A549 (cell line): ENCODE measurements around the gene FAM20A. TPM values are rescaled to one million over a fixed set of nuclear protein-coding genes. Genes with fewer than 3 reads are reported as not detected.

Source experiments
- ATAC-seq, 2 experiments: fragments of 200-7000 bp in 1 of 2; fragments of >200 bp in 1 of 2; cut with Nextera tagmentation in 1 of 2; cut with Tn5 transposase in 1 of 2; 3 replicates each; pipeline versions ENCODE4 v1.8.0 to v1.9.1; 2018 to 2020; ENCODE audit warnings: mild to moderate bottlenecking in 1 of 2, moderate library complexity in 1 of 2
- CTCF ChIA-PET: fragments of 300-600 bp; sonication (Branson Sonifier 250); formaldehyde crosslinking; extraction: SDS; loops from one replicate; lab custom pipeline; 2021; ENCODE audit warnings: antibody characterized with exemption, inconsistent platforms; lab: Yijun Ruan, JAX
- POLR2A ChIA-PET: fragments of 350-600 bp; formaldehyde crosslinking; extraction: SDS; loops from one replicate; lab custom pipeline; 2021; ENCODE audit warnings: antibody characterized with exemption, inconsistent platforms; lab: Yijun Ruan, JAX
- DNase-seq, 2 experiments: peaks; one replicate each; pipeline versions ENCODE4 v3.0.0 to v3.0.0-alpha.2; 2011 to 2016; ENCODE audit warnings: low read depth in 1 of 2, low spot score in 1 of 2
- FAIRE-seq: peaks from 2 replicates; lab custom pipeline; 2011; peaks lifted over from hg19 to GRCh38; lab: Jason Lieb, UNC
- H3K27ac ChIP-seq, 2 experiments: fragments of >200 bp; sonication (Bioruptor Twin); formaldehyde crosslinking; 3 replicates each; pipeline ENCODE4 v1.5.1; 2016 to 2017
- H3K4me1 ChIP-seq: fragments of >200 bp; sonication (Bioruptor Twin); formaldehyde crosslinking; 3 replicates; pipeline ENCODE4 v1.6.1; 2016
- H3K4me2 ChIP-seq: fragments of >200 bp; sonication (Bioruptor Twin); formaldehyde crosslinking; 3 replicates; pipeline ENCODE4 v1.6.1; 2016
- H3K4me3 ChIP-seq: fragments of >200 bp; sonication (Bioruptor Twin); formaldehyde crosslinking; 3 replicates; pipeline ENCODE4 v1.5.1; 2016
- H3K9me3 ChIP-seq: fragments of >200 bp; sonication (Bioruptor Twin); formaldehyde crosslinking; 3 replicates; pipeline ENCODE4 v1.6.1; 2016
- BHLHE40 ChIP-seq: IDR thresholded peaks from 2 replicates; pipeline ENCODE4 v1.6.1; 2012; ENCODE audit warnings: low read depth, low read length, inconsistent platforms
- CEBPB ChIP-seq, 2 experiments: fragments of >200 bp in 1 of 2; sonication (Bioruptor Twin) in 1 of 2; formaldehyde crosslinking in 1 of 2; IDR thresholded peaks; 2 replicates each; pipeline ENCODE4 v1.6.1; 2012 to 2016
- CHD2 ChIP-seq: fragments of 150-350 bp; IDR thresholded peaks from 2 replicates; pipeline ENCODE4 v1.6.1; 2014; ENCODE audit warnings: low read length; ENCODE audit not compliant: partially characterized antibody
- CHD4 ChIP-seq: fragments of 200-600 bp; sonication (generic); IDR thresholded peaks from 2 replicates; pipeline ENCODE4 v1.6.1; 2016; ENCODE audit warnings: antibody characterized with exemption, mild to moderate bottlenecking, borderline replicate concordance
- ESRRA ChIP-seq: fragments of 150-350 bp; IDR thresholded peaks from 2 replicates; pipeline ENCODE4 v1.6.1; 2014; ENCODE audit warnings: mild to moderate bottlenecking, low read length, borderline replicate concordance
- FOSL2 ChIP-seq, 2 experiments: fragments of 450-650 bp in 1 of 2; fragments of >200 bp in 1 of 2; sonication (Bioruptor Twin) in 1 of 2; formaldehyde crosslinking; IDR thresholded peaks; 2 replicates each; pipeline versions ENCODE4 v1.5.0 to v1.6.1; 2016 to 2020; ENCODE audit warnings: mild to moderate bottlenecking in 1 of 2, moderate library complexity in 1 of 2
- HOXA7 ChIP-seq: fragments of 250-450 bp; sonication (Bioruptor Pico); IDR thresholded peaks from 2 replicates; pipeline ENCODE4 v1.5.0; 2020; ENCODE audit warnings: mild to moderate bottlenecking, moderate library complexity
- HOXB13 ChIP-seq: fragments of 250-450 bp; sonication (Bioruptor Pico); IDR thresholded peaks from 2 replicates; pipeline ENCODE4 v1.5.0; 2020; ENCODE audit warnings: low read depth, mild to moderate bottlenecking, moderate library complexity
- JUN ChIP-seq, 2 experiments: fragments of >200 bp; sonication (Bioruptor Twin); formaldehyde crosslinking; IDR thresholded peaks; 2 replicates in 1 of 2; 3 replicates in 1 of 2; pipeline ENCODE4 v1.6.1; 2016 to 2017
- NFE2L2 ChIP-seq: fragments of 150-350 bp; conservative IDR thresholded peaks from 2 replicates; pipeline ENCODE4 v1.6.1; 2014; ENCODE audit warnings: low read length
- NPAS2 ChIP-seq: fragments of 250-450 bp; sonication (Bioruptor Pico); IDR thresholded peaks from 2 replicates; pipeline ENCODE4 v1.8.0; 2022; ENCODE audit warnings: mild to moderate bottlenecking, moderate library complexity, borderline replicate concordance
- PBX3 ChIP-seq: IDR thresholded peaks from 2 replicates; pipeline ENCODE4 v1.6.1; 2012
- POLR2AphosphoS2 ChIP-seq: conservative IDR thresholded peaks from 2 replicates; pipeline ENCODE4 v1.6.1; 2012; ENCODE audit warnings: low read length, improper control_type of control experiment, inconsistent platforms
- ZC3H11A ChIP-seq: fragments of 450-650 bp; IDR thresholded peaks from 2 replicates; pipeline ENCODE4 v1.6.1; 2014; ENCODE audit warnings: antibody characterized with exemption, mild to moderate bottlenecking
- ZFP36 ChIP-seq: fragments of 450-650 bp; IDR thresholded peaks from 2 replicates; pipeline ENCODE4 v1.6.1; 2014; ENCODE audit warnings: borderline replicate concordance; ENCODE audit not compliant: partially characterized antibody
- ZSCAN20 ChIP-seq: fragments of 250-450 bp; sonication (Bioruptor Pico); IDR thresholded peaks from 2 replicates; pipeline ENCODE4 v1.8.0; 2022; ENCODE audit warnings: mild to moderate bottlenecking, moderate library complexity
- WGBS: methylation state at CpG from one replicate; pipeline ENCODE4 v1.1.6; 2017; ENCODE audit errors: missing lambda C conversion rate; 5-methylcytosine and 5-hydroxymethylcytosine counted together
- polyA plus RNA-seq, 4 experiments: library from polyadenylated mRNA; depleted of rRNA in 3 of 4; stranded (reverse); fragments of >200 nt; fragmentation: RNase III in 1 of 4; extraction: RNeasy Plus Mini Kit Qiagen cat#74134 plus additional on column Dnase treatment in 1 of 4; gene quantifications; 2 replicates in 3 of 4; 3 replicates in 1 of 4; pipeline ENCODE4 v1.2.3, GENCODE V29; 2011 to 2017
- TF ChIP-seq, protein P1 (sequence below): fragments of >200 bp; sonication (Bioruptor Twin); formaldehyde crosslinking; IDR thresholded peaks from 3 replicates; pipeline ENCODE4 v1.6.1; 2016
- TF ChIP-seq, protein P2 (sequence below): fragments of >200 bp; sonication (Bioruptor Twin); formaldehyde crosslinking; IDR thresholded peaks from 3 replicates; pipeline ENCODE4 v1.5.1; 2016

FAM20A gene
- polyA plus RNA-seq, 2 of the 4 experiments (the other 2 are of a cell fraction): 0.05 to 0.09 TPM

GRCh38 chr17:68569346-68569745 lies 31.8 kb downstream of the FAM20A start:
- H3K4me2 ChIP-seq: no peak overlapping the region
- POLR2A ChIA-PET: no interaction called here
- TF ChIP-seq ZSCAN20 (CRISPR knock-in tag): no peak
- H3K27ac ChIP-seq: no peak overlapping the region
- H3K4me1 ChIP-seq: no peaks in the 10 kb centered on the region
- CTCF ChIA-PET: interaction anchor here (0.5 to 1.4 kb wide), 3 partner anchors 13 to 100 kb away, joined by 3 to 4 read pairs (median 3); no protein-coding TSS in a partner anchor
- FAIRE-seq: no peak
- H3K4me3 ChIP-seq: no peak overlapping the region
- no peak for ATAC-seq
- no peaks in the 10 kb centered on the region for H3K9me3 ChIP-seq
- no peak for DNase-seq

DNA sequence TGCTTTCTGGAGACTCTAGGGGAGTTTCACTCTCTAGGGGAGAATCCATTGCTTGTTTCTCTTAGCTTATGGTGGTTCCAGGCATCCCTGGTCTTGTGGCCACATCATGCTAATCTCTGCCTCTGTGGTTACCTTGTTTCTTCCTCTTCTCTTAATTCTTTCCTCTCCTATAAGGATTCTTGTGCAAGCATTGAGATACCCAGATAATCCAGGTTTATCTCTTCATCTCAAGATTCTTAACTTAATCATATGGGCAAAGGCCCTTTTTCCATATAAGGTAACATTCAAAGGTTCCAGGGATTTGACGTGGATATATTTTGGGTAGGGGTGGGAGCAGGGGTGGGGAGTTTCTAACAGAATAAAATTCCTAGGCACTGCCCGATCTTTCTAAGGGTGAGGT lies 32.6 kb downstream of the FAM20A start:
- Histone ChIP-seq H3K4me3 (no peak overlapping the region), H3K4me1 (no peaks in the 10 kb centered on the region), H3K27ac (no peak overlapping the region), H3K9me3 (no peaks in the 10 kb centered on the region), H3K4me2 (no peak overlapping the region)
- no peak for DNase-seq
- FAIRE-seq: no peak
- WGBS: 57% methylated on average over 2 of the region's 2 CpGs
- CTCF ChIA-PET: interaction anchor here (1.0 kb wide), 1 partner anchor 27 kb away, joined by 3 read pairs; no protein-coding TSS in a partner anchor
- POLR2A ChIA-PET: no interaction called here
- no peak for ATAC-seq
- TF ChIP-seq NFE2L2 (no peak), CHD4 (no peak), HOXA7 (CRISPR knock-in tag) (no peak), CEBPB (IDR thresholded peaks at IDR 0.05) (no peak), POLR2AphosphoS2 (no peak), CHD2 (no peak)

GRCh38 chr17:68567581-68567980 lies 33.6 kb downstream of the FAM20A start:
- 56% methylated on average over 8 of the region's 8 CpGs for WGBS
- H3K9me3 ChIP-seq: no peaks in the 10 kb centered on the region
- TF ChIP-seq ZC3H11A: no peak
- no peak for TF ChIP-seq JUN (IDR thresholded peaks at IDR 0.05)
- no peak for TF ChIP-seq PBX3
- no peak for TF ChIP-seq BHLHE40
- no peak for TF ChIP-seq ESRRA
- TF ChIP-seq, protein P1, sequence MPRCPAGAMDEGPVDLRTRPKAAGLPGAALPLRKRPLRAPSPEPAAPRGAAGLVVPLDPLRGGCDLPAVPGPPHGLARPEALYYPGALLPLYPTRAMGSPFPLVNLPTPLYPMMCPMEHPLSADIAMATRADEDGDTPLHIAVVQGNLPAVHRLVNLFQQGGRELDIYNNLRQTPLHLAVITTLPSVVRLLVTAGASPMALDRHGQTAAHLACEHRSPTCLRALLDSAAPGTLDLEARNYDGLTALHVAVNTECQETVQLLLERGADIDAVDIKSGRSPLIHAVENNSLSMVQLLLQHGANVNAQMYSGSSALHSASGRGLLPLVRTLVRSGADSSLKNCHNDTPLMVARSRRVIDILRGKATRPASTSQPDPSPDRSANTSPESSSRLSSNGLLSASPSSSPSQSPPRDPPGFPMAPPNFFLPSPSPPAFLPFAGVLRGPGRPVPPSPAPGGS: no peak
- TF ChIP-seq NPAS2 (CRISPR knock-in tag): no peak
- no peak for TF ChIP-seq ZFP36
- TF ChIP-seq, protein P2, sequence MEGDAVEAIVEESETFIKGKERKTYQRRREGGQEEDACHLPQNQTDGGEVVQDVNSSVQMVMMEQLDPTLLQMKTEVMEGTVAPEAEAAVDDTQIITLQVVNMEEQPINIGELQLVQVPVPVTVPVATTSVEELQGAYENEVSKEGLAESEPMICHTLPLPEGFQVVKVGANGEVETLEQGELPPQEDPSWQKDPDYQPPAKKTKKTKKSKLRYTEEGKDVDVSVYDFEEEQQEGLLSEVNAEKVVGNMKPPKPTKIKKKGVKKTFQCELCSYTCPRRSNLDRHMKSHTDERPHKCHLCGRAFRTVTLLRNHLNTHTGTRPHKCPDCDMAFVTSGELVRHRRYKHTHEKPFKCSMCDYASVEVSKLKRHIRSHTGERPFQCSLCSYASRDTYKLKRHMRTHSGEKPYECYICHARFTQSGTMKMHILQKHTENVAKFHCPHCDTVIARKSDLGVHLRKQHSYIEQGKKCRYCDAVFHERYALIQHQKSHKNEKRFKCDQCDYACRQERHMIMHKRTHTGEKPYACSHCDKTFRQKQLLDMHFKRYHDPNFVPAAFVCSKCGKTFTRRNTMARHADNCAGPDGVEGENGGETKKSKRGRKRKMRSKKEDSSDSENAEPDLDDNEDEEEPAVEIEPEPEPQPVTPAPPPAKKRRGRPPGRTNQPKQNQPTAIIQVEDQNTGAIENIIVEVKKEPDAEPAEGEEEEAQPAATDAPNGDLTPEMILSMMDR: no peak
- TF ChIP-seq FOSL2 (IDR thresholded peaks at IDR 0.05): no peak
- TF ChIP-seq FOSL2 (CRISPR knock-in tag; IDR thresholded peaks at IDR 0.05): no peak
- TF ChIP-seq HOXB13: no peak
- no peak overlapping the region for H3K4me3 ChIP-seq
- ChIA-PET CTCF (interaction anchor here (2.6 kb wide), 1 partner anchor 10 kb away, joined by 8 read pairs; no protein-coding TSS in a partner anchor), POLR2A (no interaction called here)
- H3K27ac ChIP-seq: no peak overlapping the region
- no peak for DNase-seq
- ATAC-seq: no peak
- H3K4me1 ChIP-seq: no peaks in the 10 kb centered on the region
- no peak overlapping the region for H3K4me2 ChIP-seq
- no peak for FAIRE-seq
